Kidney epithelial cell (primary cell): ENCODE measurements around the gene ZWILCH. TPM values are rescaled to one million over a fixed set of nuclear protein-coding genes. Genes with fewer than 3 reads are reported as not detected.

Experiments
- DNase-seq: peaks from one replicate; pipeline ENCODE4 v3.0.0-alpha.2; 2010; ENCODE audit warnings: low read depth
- H3K27me3 ChIP-seq: 2 replicates; pipeline ENCODE4 v1.6.0; 2011; ENCODE audit warnings: low read length; ENCODE audit not compliant: control insufficient read depth, insufficient read depth
- H3K36me3 ChIP-seq: 2 replicates; pipeline ENCODE4 v1.5.1; 2011; ENCODE audit warnings: low read length; ENCODE audit not compliant: control insufficient read depth, insufficient read depth
- H3K4me3 ChIP-seq: 2 replicates; pipeline ENCODE4 v1.5.1; 2011; ENCODE audit warnings: low read depth, mild to moderate bottlenecking, control low read depth, low read length
- CTCF ChIP-seq: IDR thresholded peaks from 2 replicates; pipeline ENCODE4 v1.5.1; 2011; ENCODE audit warnings: mild to moderate bottlenecking, moderate library complexity, low read length, control low read depth, inconsistent platforms; ENCODE audit not compliant: insufficient read depth, poor library complexity, severe bottlenecking
- total RNA-seq: library from RNA; depleted of rRNA; stranded (reverse); fragments of >200 nt; gene quantifications from 2 replicates; pipeline ENCODE4 v1.2.3, GENCODE V29; 2015

Gene ZWILCH
- total RNA-seq, 1 donor from 2014 or later: 11.6 TPM

- Histone ChIP-seq H3K27me3 (no peaks in the 10 kb centered on the region), H3K4me3 (no peak overlapping the region), H3K36me3 (no peaks in the 10 kb centered on the region)
- no peak for TF ChIP-seq CTCF
- DNase-seq: no peak
Measured at GRCh38 chr15:66570842-66571478, 65.8 kb downstream of the ZWILCH start.

- TF ChIP-seq CTCF: no peak
- no peak overlapping the region for H3K4me3 ChIP-seq
- no peaks in the 10 kb centered on the region for H3K36me3 ChIP-seq
- no peaks in the 10 kb centered on the region for H3K27me3 ChIP-seq
- DNase-seq: no peak
Measured at GRCh38 chr15:66572146-66572545, 67.0 kb downstream of the ZWILCH start.

- no peak for TF ChIP-seq CTCF
- DNase-seq: no peak
- no peaks in the 10 kb centered on the region for H3K36me3 ChIP-seq
- no peaks in the 10 kb centered on the region for H3K27me3 ChIP-seq
- H3K4me3 ChIP-seq: no peak overlapping the region
Measured at GRCh38 chr15:66573348-66573718, 68.2 kb downstream of the ZWILCH start.

GRCh38 chr15:66573719-66574595 lies 68.8 kb downstream of the ZWILCH start:
- no peaks in the 10 kb centered on the region for H3K27me3 ChIP-seq
- no peak overlapping the region for H3K4me3 ChIP-seq
- no peaks in the 10 kb centered on the region for H3K36me3 ChIP-seq
- no peak for TF ChIP-seq CTCF
- no peak for DNase-seq

- DNase-seq: no peak
- Histone ChIP-seq H3K36me3 (no peaks in the 10 kb centered on the region), H3K4me3 (no peak overlapping the region), H3K27me3 (no peaks in the 10 kb centered on the region)
- TF ChIP-seq CTCF: no peak
Measured at GRCh38 chr15:66574596-66574950, 69.4 kb downstream of the ZWILCH start.
